Keratinocyte (primary cell): ENCODE data around the gene TENM3. TPM values are rescaled to one million over a fixed set of nuclear protein-coding genes. Genes with fewer than 3 reads are reported as not detected.
A peak's percentile ranks its signal among the peaks of the same experiment; 100 is the strongest.

Source experiments
- DNase-seq: peaks from one replicate; pipeline ENCODE4 v3.0.0-alpha.2; 2011; ENCODE audit warnings: low read depth, missing footprints, low spot score
- FAIRE-seq: peaks from 2 replicates; lab custom pipeline; 2011; peaks lifted over from hg19 to GRCh38; lab: Jason Lieb, UNC
- H2AFZ ChIP-seq: 2 replicates; pipeline ENCODE4 v1.6.0; 2012; ENCODE audit warnings: low read length, control low read depth, inconsistent platforms; ENCODE audit not compliant: control insufficient read depth
- H3K27ac ChIP-seq: 2 replicates; pipeline ENCODE4 v1.5.1; 2011; ENCODE audit warnings: low read length; ENCODE audit not compliant: control insufficient read depth, insufficient read depth
- H3K27me3 ChIP-seq: 3 replicates; pipeline ENCODE4 v1.6.0; 2011; ENCODE audit warnings: low read length; ENCODE audit not compliant: control insufficient read depth, insufficient read depth; ENCODE audit errors: extremely low read depth
- H3K36me3 ChIP-seq, 2 experiments: 2 replicates in 1 of 2; 3 replicates in 1 of 2; pipeline ENCODE4 v1.5.1; 2011; ENCODE audit warnings: low read length in 2 of 2, mild to moderate bottlenecking in 1 of 2; ENCODE audit not compliant: control insufficient read depth in 2 of 2, insufficient read depth in 2 of 2; ENCODE audit errors: extremely low read depth in 1 of 2
- H3K4me1 ChIP-seq: 3 replicates; pipeline ENCODE4 v1.5.1; 2011; ENCODE audit warnings: low read length; ENCODE audit not compliant: control insufficient read depth, insufficient read depth; ENCODE audit errors: extremely low read depth
- H3K4me2 ChIP-seq: 3 replicates; pipeline ENCODE4 v1.6.0; 2011; ENCODE audit warnings: low read depth, low read length; ENCODE audit not compliant: control insufficient read depth, insufficient read depth; ENCODE audit errors: extremely low read depth
- H3K4me3 ChIP-seq, 3 experiments: fragments of 200-600 bp in 1 of 3; sonication (generic) in 1 of 3; 2 replicates in 2 of 3; 3 replicates in 1 of 3; pipeline ENCODE4 v1.5.1; 2011 to 2016; ENCODE audit warnings: low read length in 3 of 3, mild to moderate bottlenecking in 3 of 3, control low read depth in 2 of 3, inconsistent platforms in 1 of 3, low read depth in 1 of 3, mixed read lengths in 1 of 3, mixed run types in 1 of 3, moderate library complexity in 1 of 3; ENCODE audit not compliant: control insufficient read depth in 2 of 3, insufficient read depth in 2 of 3; ENCODE audit errors: extremely low read depth in 1 of 3
- H3K79me2 ChIP-seq: 2 replicates; pipeline ENCODE4 v1.6.0; 2012; ENCODE audit warnings: low read length; ENCODE audit not compliant: control insufficient read depth, insufficient read depth
- H3K9ac ChIP-seq: 3 replicates; pipeline ENCODE4 v1.6.0; 2011; ENCODE audit warnings: low read length; ENCODE audit not compliant: control insufficient read depth, insufficient read depth; ENCODE audit errors: extremely low read depth
- H3K9me1 ChIP-seq: 3 replicates; pipeline ENCODE4 v1.6.0; 2011; ENCODE audit warnings: low read length; ENCODE audit not compliant: control insufficient read depth, insufficient read depth; ENCODE audit errors: extremely low read depth
- H3K9me3 ChIP-seq: 2 replicates; pipeline ENCODE4 v1.5.1; 2012; ENCODE audit warnings: low read depth, low read length; ENCODE audit not compliant: control insufficient read depth
- H4K20me1 ChIP-seq: 3 replicates; pipeline ENCODE4 v1.6.0; 2011; ENCODE audit warnings: low read length; ENCODE audit not compliant: control insufficient read depth, insufficient read depth; ENCODE audit errors: extremely low read depth
- CTCF ChIP-seq, 3 experiments: IDR thresholded peaks in 1 of 3; conservative IDR thresholded peaks in 1 of 3; optimal IDR thresholded peaks in 1 of 3; 2 replicates in 2 of 3; 3 replicates in 1 of 3; pipeline versions ENCODE3 to v1.5.1; 2011; ENCODE audit warnings: low read length in 3 of 3, mild to moderate bottlenecking in 3 of 3, moderate library complexity in 2 of 3, control low read depth in 1 of 3, inconsistent platforms in 1 of 3; ENCODE audit not compliant: insufficient read depth in 2 of 3; ENCODE audit errors: extremely low read depth in 1 of 3
- EZH2 ChIP-seq: IDR thresholded peaks from one replicate; pipeline ENCODE4 v1.6.1; 2012; ENCODE audit warnings: inconsistent platforms, mild to moderate bottlenecking, low read length, moderate library complexity
- dilution Hi-C: fragments of 300-500 bp; cut with MboI; formaldehyde crosslinking; loops from one replicate; pipeline ENCODE4 v1.7.0; 2020; ENCODE audit warnings: low sequenced_read_pairs; ENCODE audit not compliant: extremely low pct_ligation_motif_present
- polyA plus RNA-seq, 5 experiments: library from polyadenylated mRNA; depleted of rRNA in 3 of 5; stranded (reverse) in 3 of 5; stranded (forward) in 1 of 5; unstranded in 1 of 5; fragments of >200 nt; gene quantifications; 1 replicate in 1 of 5; 2 replicates in 3 of 5; 3 replicates in 1 of 5; pipeline versions ENCODE4 v1.2.1 to v1.2.3, GENCODE V29; 2011 to 2012; ENCODE audit warnings: missing spikeins in 2 of 5, low read depth in 1 of 5, low replicate concordance in 1 of 5

The TENM3 gene
- polyA plus RNA-seq, 1 donor (not counting 4 experiments of a cell fraction or from before 2014, with no cell fraction given), result 17.0 TPM

DNA sequence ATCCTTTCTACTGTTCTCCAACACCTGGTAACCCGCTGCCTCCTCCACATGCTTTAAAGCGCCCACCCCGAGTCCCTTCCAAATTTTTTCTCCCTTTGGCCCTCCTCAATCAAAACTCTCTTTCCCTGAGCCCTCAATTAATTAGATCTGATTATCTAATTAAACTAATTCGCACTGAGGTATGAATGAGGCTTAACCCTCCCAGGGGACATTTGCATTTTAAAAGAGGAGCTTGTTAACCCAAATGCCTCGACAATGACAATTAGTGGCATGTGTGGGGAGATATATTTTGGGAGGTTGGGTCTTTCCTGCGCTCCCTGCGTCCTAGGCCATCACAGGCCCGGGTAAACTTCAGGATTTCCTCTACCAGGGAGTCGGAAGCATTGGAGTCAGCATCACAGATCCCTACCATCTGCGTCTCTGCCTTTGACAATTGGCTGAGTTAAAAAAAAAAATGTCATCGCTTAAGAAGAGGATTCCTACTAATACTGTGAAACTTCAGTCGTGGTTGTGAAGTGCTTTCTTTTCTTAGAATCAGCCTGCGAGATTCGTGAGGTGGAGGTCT lies 50.6 kb downstream of the TENM3 start:
- H3K27ac ChIP-seq, result no peak overlapping the region
- H2AFZ ChIP-seq, result no peak overlapping the region
- FAIRE-seq (no peak), DNase-seq (no peak)
- dilution Hi-C loops, result no loop called here
- H3K27me3 ChIP-seq, result no peaks in the 10 kb centered on the region
- H3K9me3 ChIP-seq, result no peaks in the 10 kb centered on the region
- H3K4me2 ChIP-seq, result no peak overlapping the region
- H3K4me3 ChIP-seq, result no peak overlapping the region
- no peaks in the 10 kb centered on the region for H3K9me1 ChIP-seq
- TF ChIP-seq CTCF (optimal IDR thresholded peaks at IDR 0.05 in 1 of 3, IDR thresholded peaks at IDR 0.05 in 1 of 3, conservative IDR thresholded peaks at IDR 0.05 in 1 of 3; ENCODE audit: extremely low read depth in 1 of 3, insufficient read depth in 2 of 3, low read length in 3 of 3) (no peak), EZH2 (no peak)
- peaks cover 9% of the 10 kb centered on the region for H3K4me1 ChIP-seq
- H3K79me2 ChIP-seq, result no peaks in the 10 kb centered on the region
- no peaks in the 10 kb centered on the region for H3K36me3 ChIP-seq
- no peaks in the 10 kb centered on the region for H4K20me1 ChIP-seq
- no peak overlapping the region for H3K9ac ChIP-seq

GRCh38 chr4:182294451-182294850 lies 51.2 kb downstream of the TENM3 start:
- no peak overlapping the region for H3K4me3 ChIP-seq
- H3K36me3 ChIP-seq, result no peaks in the 10 kb centered on the region
- no peaks in the 10 kb centered on the region for H3K27me3 ChIP-seq
- no peaks in the 10 kb centered on the region for H3K79me2 ChIP-seq
- H3K27ac ChIP-seq, result no peak overlapping the region
- H4K20me1 ChIP-seq, result no peaks in the 10 kb centered on the region
- no peak overlapping the region for H3K4me2 ChIP-seq
- no peaks in the 10 kb centered on the region for H3K9me1 ChIP-seq
- no peak for TF ChIP-seq CTCF (optimal IDR thresholded peaks at IDR 0.05 in 1 of 3, IDR thresholded peaks at IDR 0.05 in 1 of 3, conservative IDR thresholded peaks at IDR 0.05 in 1 of 3; ENCODE audit: extremely low read depth in 1 of 3, insufficient read depth in 2 of 3, low read length in 3 of 3)
- TF ChIP-seq EZH2, result no peak
- DNase-seq, result no peak
- dilution Hi-C loops, result no loop called here
- H3K9me3 ChIP-seq, result no peaks in the 10 kb centered on the region
- peak; percentile 41 for FAIRE-seq
- H3K9ac ChIP-seq, result no peak overlapping the region
- H2AFZ ChIP-seq, result no peak overlapping the region
- peaks cover 9% of the 10 kb centered on the region for H3K4me1 ChIP-seq
